Transverse colon (tissue), 4 donors: ENCODE results near the gene HAO2.

ENCODE experiments used
- CTCF ChIP-seq, 5 experiments: fragments of 200-600 bp in 3 of 5; fragments of 450-650 bp in 2 of 5; sonication (generic) in 3 of 5; IDR thresholded peaks; 1 replicate in 2 of 5; 2 replicates in 3 of 5; pipeline ENCODE4 v1.5.1; 2016 to 2017; ENCODE audit warnings: antibody characterized with exemption in 5 of 5, inconsistent platforms in 3 of 5, mild to moderate bottlenecking in 2 of 5, moderate library complexity in 1 of 5
- POLR2A ChIP-seq: fragments of 450-650 bp; IDR thresholded peaks from one replicate; pipeline ENCODE4 v1.6.1; 2016; ENCODE audit warnings: antibody characterized with exemption, mild to moderate bottlenecking, moderate library complexity
- POLR2AphosphoS5 ChIP-seq, 3 donors: sonication (generic); formaldehyde crosslinking; IDR thresholded peaks; one replicate each; pipeline ENCODE4 v1.6.1; 2016; ENCODE audit warnings: antibody characterized with exemption in 3 of 3

DNA sequence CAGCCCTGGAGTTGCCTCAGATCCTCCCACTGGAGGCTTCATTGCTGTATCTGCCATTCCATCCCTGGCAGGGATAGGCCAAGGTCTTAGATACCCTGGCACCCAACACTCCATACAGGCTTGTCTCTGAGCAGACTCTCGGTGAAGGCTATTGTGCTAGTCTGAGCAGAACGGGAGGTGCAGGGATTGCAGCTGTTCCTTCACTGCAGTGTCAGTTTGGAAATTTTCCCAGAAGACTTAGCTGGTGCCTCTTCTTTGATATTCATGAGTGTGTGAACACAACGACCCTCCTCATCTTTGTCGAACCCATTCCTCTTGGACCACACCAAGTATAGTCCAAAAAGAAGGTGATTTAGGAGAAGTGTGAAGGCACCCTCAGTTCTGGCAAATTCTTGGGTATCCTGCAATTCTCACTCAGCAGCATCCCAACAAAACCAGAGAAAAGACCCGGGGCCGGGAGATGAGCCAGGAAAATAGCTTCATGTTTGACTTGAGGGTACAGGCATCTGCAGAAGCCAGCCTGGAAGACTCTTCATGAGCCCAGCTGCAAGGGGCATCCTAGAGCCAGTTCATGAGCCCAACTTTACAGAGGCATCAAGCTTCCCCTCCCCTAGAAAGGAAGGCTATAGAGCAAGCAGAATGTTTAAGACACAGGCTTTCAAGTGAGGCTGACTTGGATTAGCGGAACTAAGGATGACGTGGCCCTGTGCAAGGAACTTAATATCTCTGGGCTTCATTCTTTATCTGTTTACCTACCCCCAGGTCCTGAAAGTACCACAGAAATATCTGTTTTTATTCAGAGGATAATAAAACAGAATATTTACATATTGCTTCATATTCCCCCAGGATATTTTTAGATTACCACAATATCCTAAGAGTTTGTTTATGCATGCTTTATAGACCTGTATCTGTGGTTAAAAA, 38.8 kb upstream of the HAO2 start:
- TF ChIP-seq CTCF (IDR thresholded peaks at IDR 0.05) (no peak), POLR2A (no peak), POLR2AphosphoS5 (IDR thresholded peaks at IDR 0.05) (no peak)
